GM23248 (cell line): ENCODE measurements around the gene KIR3DL3. TPM values are rescaled to one million over a fixed set of nuclear protein-coding genes. Genes with fewer than 3 reads are reported as not detected.
"Not testable (repeated sequence)": the region's sequence is repeated elsewhere in the genome, so short reads cannot be mapped to it uniquely, and the experiment has no call there.

Experiments
- DNase-seq: peaks from one replicate; pipeline ENCODE4 v3.0.0-alpha.2; 2015
- H2AFZ ChIP-seq: fragments of 200-600 bp; sonication (generic); 2 replicates; pipeline ENCODE4 v1.6.1; 2016; ENCODE audit warnings: antibody characterized with exemption
- H3F3A ChIP-seq: fragments of 200-600 bp; sonication (generic); 2 replicates; pipeline ENCODE4 v1.6.1; 2016; ENCODE audit warnings: mild to moderate bottlenecking, antibody characterized with exemption, mixed run types; ENCODE audit not compliant: insufficient read depth
- H3K27ac ChIP-seq: fragments of 200-600 bp; sonication (generic); 2 replicates; pipeline ENCODE4 v1.5.1; 2016; ENCODE audit warnings: mild to moderate bottlenecking
- H3K27me3 ChIP-seq: fragments of 200-600 bp; sonication (generic); replicated peaks from 2 replicates; pipeline ENCODE4 v1.6.1; 2016; ENCODE audit warnings: mild to moderate bottlenecking; ENCODE audit not compliant: insufficient read depth
- H3K36me3 ChIP-seq: fragments of 200-600 bp; sonication (generic); 2 replicates; pipeline ENCODE4 v1.6.1; 2016; ENCODE audit warnings: low read depth, mild to moderate bottlenecking
- H3K4me1 ChIP-seq: fragments of 200-600 bp; sonication (generic); 2 replicates; pipeline ENCODE4 v1.6.1; 2016; ENCODE audit warnings: mild to moderate bottlenecking; ENCODE audit not compliant: insufficient read depth
- H3K4me2 ChIP-seq: fragments of 200-600 bp; sonication (generic); one replicate; pipeline ENCODE4 v1.6.1; 2016; ENCODE audit warnings: mild to moderate bottlenecking; ENCODE audit not compliant: unreplicated experiment
- H3K4me3 ChIP-seq: fragments of 200-600 bp; sonication (generic); 2 replicates; pipeline ENCODE4 v1.5.1; 2016; ENCODE audit warnings: mild to moderate bottlenecking
- H3K79me2 ChIP-seq: fragments of 200-600 bp; sonication (generic); 2 replicates; pipeline ENCODE4 v1.6.1; 2016; ENCODE audit warnings: mild to moderate bottlenecking; ENCODE audit not compliant: insufficient read depth
- H3K9ac ChIP-seq: fragments of 200-600 bp; sonication (generic); 2 replicates; pipeline ENCODE4 v1.6.1; 2016; ENCODE audit warnings: mild to moderate bottlenecking
- H3K9me2 ChIP-seq: fragments of 200-600 bp; sonication (generic); 2 replicates; pipeline ENCODE4 v1.6.1; 2016; ENCODE audit warnings: mixed run types, mild to moderate bottlenecking, moderate library complexity; ENCODE audit not compliant: insufficient read depth
- H3K9me3 ChIP-seq: fragments of 200-600 bp; sonication (generic); one replicate; pipeline ENCODE4 v1.6.1; 2017; ENCODE audit warnings: low read depth
- H4K20me1 ChIP-seq: fragments of 200-600 bp; sonication (generic); 2 replicates; pipeline ENCODE4 v1.6.0; 2016; ENCODE audit not compliant: insufficient read depth
- EZH2 ChIP-seq: fragments of 200-600 bp; sonication (generic); IDR thresholded peaks from 2 replicates; pipeline ENCODE4 v1.6.1; 2018; ENCODE audit warnings: antibody characterized with exemption, mild to moderate bottlenecking; ENCODE audit not compliant: insufficient read depth, poor library complexity, severe bottlenecking
- EZH2phosphoT487 ChIP-seq: fragments of 200-600 bp; sonication (generic); IDR thresholded peaks from 2 replicates; pipeline ENCODE4 v1.6.1; 2018; ENCODE audit warnings: antibody characterized with exemption, moderate library complexity, mild to moderate bottlenecking, low read depth; ENCODE audit not compliant: insufficient read depth
- WGBS, 2 experiments: methylation state at CpG; one replicate each; pipeline ENCODE4 v1.1.6; 2015 to 2017; ENCODE audit warnings: low lambda C conversion rate in 2 of 2, low coverage in 1 of 2; ENCODE audit errors: missing lambda C conversion rate in 2 of 2; 5-methylcytosine and 5-hydroxymethylcytosine counted together
- in situ Hi-C: fragments of 300-500 bp; cut with MboI; formaldehyde crosslinking; loops from 2 replicates; pipeline ENCODE4 v1.15.0; 2020
- polyA plus RNA-seq: library from polyadenylated mRNA; unstranded; fragments of >200 nt; fragmentation: Nextera tagmentation; extraction: Ambion mirVana; gene quantifications from 2 replicates; pipeline ENCODE4 v1.2.1, GENCODE V29; 2016
- total RNA-seq: library from RNA; depleted of rRNA; stranded (reverse); fragments of >200 nt; shearing (Covaris generic); gene quantifications from 2 replicates; pipeline ENCODE4 v1.2.3, GENCODE V29; 2014; rRNA removed

The KIR3DL3 gene
- total RNA-seq, result not detected in 2 replicates
- not detected in 2 replicates for polyA plus RNA-seq

DNA sequence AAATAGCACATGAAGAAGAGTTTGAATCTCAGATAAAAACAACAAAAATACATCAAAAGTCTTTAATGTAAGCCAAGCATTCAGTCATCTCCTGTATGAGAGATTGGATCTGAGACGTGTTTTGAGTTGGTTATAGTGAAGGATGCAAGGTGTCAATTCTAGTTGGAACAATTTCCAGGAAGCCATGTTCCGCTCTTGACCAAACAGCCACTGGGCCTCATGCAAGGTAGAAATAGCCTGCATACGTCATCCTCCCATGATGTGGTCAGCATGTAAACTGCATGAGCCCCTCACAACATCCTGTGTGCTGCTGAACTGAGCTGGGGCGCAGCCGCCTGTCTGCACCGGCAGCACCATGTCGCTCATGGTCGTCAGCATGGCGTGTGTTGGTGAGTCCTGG lies at the start of gene KIR3DL3:
TSS of gene KIR3DL3 (plus strand) at position 301 of the 400 bp plus-strand sequence. CDS start at position 356, 55 bp downstream.
- Histone ChIP-seq H3K9ac (no peak within 1 kb of the TSS), H3K27me3 (no peaks in the 10 kb centered on the region), H2AFZ (no peak within 1 kb of the TSS), H3K4me3 (no peak within 1 kb of the TSS), H3K9me2 (no peaks in the 10 kb centered on the region), H3K4me2 (no peak within 1 kb of the TSS), H3K27ac (no peak within 1 kb of the TSS), H3K79me2 (no peaks in the 10 kb centered on the region), H4K20me1 (no peaks in the 10 kb centered on the region), H3K9me3 (no peaks in the 10 kb centered on the region), H3K36me3 (no peaks in the 10 kb centered on the region), H3K4me1 (no peaks in the 10 kb centered on the region), H3F3A (no peaks in the 10 kb centered on the region)
- WGBS, 2 experiments, result 52 to 60% methylated on average over 9 of the region's 9 CpGs
- DNase-seq, result no peak
- in situ Hi-C loops, result no loop called here
- no peak for TF ChIP-seq EZH2
- TF ChIP-seq EZH2phosphoT487, result no peak

GRCh38 chr19:54676210-54676834 lies 47.9 kb upstream of the KIR3DL3 start:
- H2AFZ ChIP-seq, H3K4me1 ChIP-seq, H4K20me1 ChIP-seq, H3K27me3 ChIP-seq, H3K9ac ChIP-seq, H3K27ac ChIP-seq, H3F3A ChIP-seq, H3K9me3 ChIP-seq, H3K4me2 ChIP-seq, H3K79me2 ChIP-seq, H3K36me3 ChIP-seq, in situ Hi-C loops, H3K9me2 ChIP-seq, H3K4me3 ChIP-seq: not testable (repeated sequence)
- peak; percentile 48 for DNase-seq
- 21 to 22% methylated on average over 10 of the region's 10 CpGs for WGBS, 2 experiments

DNA sequence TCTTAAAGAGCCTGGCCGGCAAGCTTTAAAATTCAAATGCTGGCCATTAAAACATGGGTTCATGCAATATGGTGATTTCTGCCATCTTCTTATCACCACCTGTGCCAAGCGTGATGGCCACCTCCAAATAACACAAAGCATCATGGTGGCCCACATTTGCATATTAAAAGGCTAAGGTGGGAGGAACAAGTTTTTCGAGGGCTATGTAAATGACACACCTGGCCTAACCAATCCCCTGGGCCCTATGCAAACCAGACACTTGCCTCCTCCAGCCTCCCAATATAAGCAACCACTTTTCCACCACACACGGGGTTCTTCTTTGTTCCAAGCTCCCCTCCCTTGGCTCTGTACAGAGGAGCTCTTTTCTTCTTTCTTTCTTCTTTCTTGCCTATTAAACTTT lies 47.0 kb upstream of the KIR3DL3 start:
- no peak overlapping the region for H2AFZ ChIP-seq
- in situ Hi-C loops, result no loop called here
- H3K27ac ChIP-seq, result no peak overlapping the region
- H3K4me1 ChIP-seq, result no peaks in the 10 kb centered on the region
- H3K79me2 ChIP-seq, result no peaks in the 10 kb centered on the region
- H3K9me2 ChIP-seq, result no peaks in the 10 kb centered on the region
- H3K4me2 ChIP-seq, result no peak overlapping the region
- H3K27me3 ChIP-seq, result no peaks in the 10 kb centered on the region
- no peaks in the 10 kb centered on the region for H4K20me1 ChIP-seq
- DNase-seq, result no peak
- H3K4me3 ChIP-seq, result no peak overlapping the region
- WGBS, 2 experiments, result 13 to 16% methylated on average over 4 of the region's 4 CpGs
- no peak for TF ChIP-seq EZH2phosphoT487
- no peak for TF ChIP-seq EZH2
- H3K9ac ChIP-seq, result no peak overlapping the region
- no peaks in the 10 kb centered on the region for H3K36me3 ChIP-seq
- H3F3A ChIP-seq, result no peaks in the 10 kb centered on the region
- no peaks in the 10 kb centered on the region for H3K9me3 ChIP-seq

DNA sequence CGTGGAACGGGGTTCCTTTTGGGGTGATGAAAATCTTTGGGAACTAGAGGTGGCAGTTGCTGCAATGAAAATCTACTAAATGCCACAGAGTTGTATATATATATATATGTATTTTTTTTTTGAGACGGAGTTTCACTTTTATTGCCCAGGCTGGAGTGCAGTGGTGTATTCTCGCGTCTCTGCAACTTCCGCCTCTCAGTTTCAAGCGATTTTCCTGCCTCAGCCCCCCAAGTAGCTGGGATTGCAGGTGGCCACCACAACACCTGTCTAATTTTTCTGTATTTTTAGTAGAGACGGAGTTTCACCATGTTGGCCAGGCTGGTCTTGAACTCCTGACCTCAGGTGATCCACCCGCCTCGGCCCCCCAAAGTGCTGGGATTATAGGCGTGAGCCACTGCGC lies 42.6 kb upstream of the KIR3DL3 start:
- H4K20me1 ChIP-seq, H3F3A ChIP-seq, H3K36me3 ChIP-seq, H2AFZ ChIP-seq, H3K4me1 ChIP-seq, H3K27ac ChIP-seq, H3K79me2 ChIP-seq, H3K9me2 ChIP-seq, H3K4me2 ChIP-seq, H3K9ac ChIP-seq, H3K4me3 ChIP-seq, H3K9me3 ChIP-seq, H3K27me3 ChIP-seq, in situ Hi-C loops, DNase-seq: not testable (repeated sequence)
- WGBS, 2 experiments, result 34 to 38% methylated on average over 12 of the region's 12 CpGs

- no peak for DNase-seq
- 26 to 27% methylated on average over 7 of the region's 7 CpGs for WGBS, 2 experiments
- in situ Hi-C loops, result no loop called here
Observed at GRCh38 chr19:54682306-54682856, 41.9 kb upstream of the KIR3DL3 start.

More at GRCh38 chr19:54682306-54682856, 41.9 kb upstream of the KIR3DL3 start:
- Histone ChIP-seq H3K27ac (no peak overlapping the region), H3K9me2 (no peaks in the 10 kb centered on the region), H3K79me2 (no peaks in the 10 kb centered on the region), H3K36me3 (no peaks in the 10 kb centered on the region), H3K9me3 (no peaks in the 10 kb centered on the region), H3K4me1 (no peaks in the 10 kb centered on the region), H2AFZ (no peak overlapping the region), H3K4me3 (no peak overlapping the region), H3K4me2 (no peak overlapping the region), H4K20me1 (no peaks in the 10 kb centered on the region), H3K9ac (no peak overlapping the region), H3F3A (no peaks in the 10 kb centered on the region), H3K27me3 (no peaks in the 10 kb centered on the region)
- no peak for TF ChIP-seq EZH2phosphoT487
- TF ChIP-seq EZH2, result no peak
